Measurements from ENCODE around the gene PILRA.
"Not testable (repeated sequence)": the region's sequence is repeated elsewhere in the genome, so short reads cannot be mapped to it uniquely, and the experiment has no call there.

PILRA gene

GRCh38 chr7:100358027-100358856 lies 15.0 kb upstream of the PILRA start, which contains the start of gene PILRB:
PILRB (plus strand) TSS chr7:100358117; CDS start chr7:100358303, 186 bp downstream.
- DNase-seq: no peak

DNA sequence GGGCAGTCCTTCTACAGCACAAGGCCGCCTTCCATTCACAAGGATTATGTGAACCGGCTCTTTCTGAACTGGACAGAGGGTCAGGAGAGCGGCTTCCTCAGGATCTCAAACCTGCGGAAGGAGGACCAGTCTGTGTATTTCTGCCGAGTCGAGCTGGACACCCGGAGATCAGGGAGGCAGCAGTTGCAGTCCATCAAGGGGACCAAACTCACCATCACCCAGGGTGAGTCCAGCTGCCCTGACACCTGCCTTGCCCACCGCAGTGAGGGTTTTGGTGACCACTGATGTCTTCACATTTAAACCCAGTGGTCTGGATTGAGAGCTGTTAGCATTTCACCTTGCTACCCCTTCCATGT lies 14.5 kb upstream of the PILRA start:
- no peak for DNase-seq

- DNase-seq: no peak
These were observed 13.0 kb upstream of the PILRA start for GRCh38 chr7:100360135-100360854.

DNA sequence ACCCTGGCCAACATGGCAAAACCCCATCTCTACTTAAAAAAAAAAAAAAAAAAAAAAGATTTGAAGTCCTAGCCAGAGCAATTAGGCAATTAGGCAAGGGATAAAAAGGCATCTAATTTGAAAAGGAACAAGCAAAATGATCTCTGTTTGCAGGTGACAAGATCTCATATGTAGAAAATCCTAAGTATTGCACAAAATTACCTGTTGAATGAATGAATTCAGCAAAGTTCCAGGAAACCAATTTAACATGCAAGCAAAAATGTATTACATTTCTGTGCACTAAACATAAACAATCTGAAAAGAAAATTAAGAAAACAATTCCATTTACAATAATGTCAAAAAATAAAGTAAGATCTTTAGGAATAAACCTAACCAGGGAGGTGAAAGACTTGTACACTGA lies 10.2 kb upstream of the PILRA start:
- DNase-seq: no peak

DNA sequence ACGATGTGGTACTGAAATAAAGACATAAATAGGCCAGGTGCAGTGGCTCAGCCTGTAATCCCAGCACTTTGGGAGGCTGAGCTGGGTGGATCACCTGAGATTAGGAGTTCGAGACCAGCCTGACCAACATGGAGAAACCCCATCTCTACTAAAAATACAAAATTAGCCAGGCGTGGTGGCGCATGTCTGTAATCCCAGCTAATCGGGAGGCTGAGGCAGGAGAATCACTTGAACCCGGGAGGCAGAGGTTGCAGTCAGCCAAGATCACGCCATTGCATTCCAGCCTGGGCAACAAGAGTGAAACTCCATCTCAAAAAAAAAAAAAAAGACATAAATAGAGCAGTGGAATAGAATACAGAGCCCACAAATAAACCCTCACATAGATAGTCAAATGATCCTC lies 9.5 kb upstream of the PILRA start:
- DNase-seq: not testable (repeated sequence)

DNA sequence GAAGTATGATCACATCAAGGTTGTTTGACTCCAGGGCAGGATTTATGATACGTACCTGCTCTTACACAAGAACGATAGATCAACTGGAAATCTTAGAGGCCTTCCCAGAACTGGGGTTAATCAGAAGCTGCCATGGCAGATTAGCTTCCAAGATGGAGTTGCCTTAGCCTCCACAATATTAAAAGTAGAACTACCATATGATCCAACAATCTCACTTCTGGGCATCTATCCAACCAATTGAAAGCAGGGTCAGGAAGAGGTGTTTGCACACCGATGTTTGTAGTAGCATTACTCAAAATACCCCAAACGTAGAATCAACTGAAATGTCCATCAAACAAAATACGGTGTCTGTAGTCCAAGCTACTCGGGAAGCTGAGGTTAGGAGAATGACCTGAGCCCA lies 8.8 kb upstream of the PILRA start:
- no peak for DNase-seq

DNA sequence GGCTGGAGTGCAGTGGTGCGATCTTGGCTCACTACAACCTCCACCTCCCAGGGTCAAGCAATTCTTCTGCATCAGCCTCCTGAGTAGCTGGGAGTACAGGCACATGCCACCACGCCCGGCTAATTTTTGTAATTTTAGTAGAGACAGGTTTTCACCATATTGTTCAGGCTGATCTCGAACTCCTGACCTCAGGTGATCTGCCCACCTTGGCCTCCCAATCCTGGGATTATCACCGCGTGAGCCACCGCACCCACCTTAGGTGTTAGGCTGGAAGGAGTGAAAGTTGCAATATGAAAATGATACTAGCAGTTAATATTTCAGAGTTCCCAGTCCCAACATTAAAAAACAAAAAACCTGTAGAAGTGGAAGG lies 7.3 kb upstream of the PILRA start:
- not testable (repeated sequence) for DNase-seq

DNA sequence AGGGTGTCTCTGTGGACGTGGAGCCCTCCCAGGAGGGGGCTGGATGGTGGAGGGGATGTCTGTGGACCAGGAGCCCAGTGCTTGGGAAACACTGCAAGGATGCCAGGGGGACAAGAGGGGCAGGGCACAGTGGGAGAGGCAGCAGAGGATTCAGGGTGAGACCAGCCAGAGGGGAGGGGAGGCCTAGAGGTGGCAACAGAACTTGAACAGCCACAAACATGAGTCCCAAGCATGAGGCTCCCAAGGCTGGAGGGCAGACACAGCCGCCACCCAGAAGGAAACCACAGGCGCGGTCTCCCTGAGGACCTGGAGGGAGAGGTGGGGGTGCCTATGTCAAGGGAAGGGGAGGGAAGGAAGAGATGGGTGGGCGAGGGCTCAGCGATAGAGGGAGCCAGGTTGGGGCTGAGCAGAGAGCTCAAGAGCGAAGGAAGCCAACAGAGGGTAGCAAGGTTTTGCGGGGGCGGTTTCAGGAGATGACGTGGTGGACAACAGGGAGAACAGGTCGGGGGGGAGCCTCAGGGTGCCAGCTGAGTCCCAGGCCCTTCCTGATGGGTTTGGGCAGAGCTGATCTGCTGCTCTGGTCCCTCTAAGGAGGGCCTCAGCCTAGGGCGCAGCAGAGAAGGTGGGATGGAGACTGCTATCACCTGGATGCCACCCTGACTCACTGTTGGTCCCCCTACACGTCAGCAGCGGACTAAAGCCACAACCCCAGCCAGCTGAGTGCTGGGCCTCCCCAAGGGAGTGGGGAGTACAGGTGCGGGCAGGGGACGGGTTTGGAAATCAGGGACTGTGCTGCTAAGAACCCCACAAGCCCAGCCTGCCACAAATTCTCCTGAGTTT lies 6.7 kb upstream of the PILRA start:
- DNase-seq: no peak

DNA sequence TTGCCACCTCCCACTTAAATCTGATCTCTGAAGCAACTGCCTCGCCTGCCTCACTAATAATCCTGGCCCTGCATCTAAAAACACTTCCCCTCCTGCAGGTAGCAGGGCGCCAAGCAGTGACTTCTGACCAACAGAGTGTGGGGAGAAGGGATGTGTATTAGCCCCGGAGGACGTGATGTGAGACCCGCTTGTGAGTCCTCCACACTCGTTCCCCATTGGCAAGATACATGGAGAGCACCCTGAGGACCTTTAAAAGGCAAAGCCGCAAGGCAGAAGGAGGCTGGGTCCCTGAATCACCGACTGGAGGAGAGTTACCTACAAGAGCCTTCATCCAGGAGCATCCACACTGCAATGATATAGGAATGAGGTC lies 6.1 kb upstream of the PILRA start:
- no peak for DNase-seq

DNA sequence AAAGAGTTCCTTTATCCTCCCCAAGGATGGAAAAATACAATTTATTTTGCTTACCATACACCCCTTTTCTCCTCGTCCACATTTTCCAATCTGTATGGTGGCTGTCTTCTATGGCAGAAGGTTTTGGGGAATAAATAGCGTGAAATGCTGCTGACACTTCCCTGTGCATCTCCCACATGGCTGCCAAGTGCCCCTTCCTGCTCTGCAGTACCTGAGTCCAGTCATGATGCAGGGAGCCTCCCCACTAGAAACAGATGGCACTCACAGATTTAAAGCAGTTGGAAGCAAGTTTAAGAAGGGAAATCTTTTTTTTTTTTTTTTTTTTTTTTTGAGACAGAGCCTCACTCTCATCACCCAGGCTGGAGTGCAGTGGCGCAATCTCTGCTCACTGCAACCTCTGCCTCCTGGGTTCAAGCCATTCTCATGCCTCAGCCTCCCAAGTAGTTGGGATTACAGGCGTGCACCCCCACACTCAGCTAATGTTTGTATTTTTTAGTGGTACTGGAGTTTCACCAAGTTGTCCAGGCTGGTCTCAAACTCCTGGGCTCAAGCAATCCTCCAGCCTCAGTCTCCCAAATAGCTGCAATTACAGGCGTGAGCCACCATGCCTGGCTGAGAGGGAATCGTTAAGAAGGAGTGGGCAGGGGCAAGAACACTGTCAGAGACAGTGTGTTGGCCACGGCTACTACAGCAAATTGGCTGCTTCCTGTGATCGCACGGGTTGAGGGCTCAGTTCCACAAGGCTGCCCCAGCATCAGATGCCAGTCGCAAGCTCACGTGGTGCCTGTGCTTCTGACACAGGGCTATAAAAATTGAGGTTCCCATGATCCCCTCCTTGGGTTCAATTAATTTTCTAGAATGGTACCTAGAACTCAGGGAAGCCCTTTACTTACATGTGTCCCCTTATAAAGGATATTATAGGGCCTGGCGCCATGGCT lies 5.3 kb upstream of the PILRA start:
- DNase-seq: no peak

- no peak for DNase-seq
These were observed 4.2 kb upstream of the PILRA start for GRCh38 chr7:100369105-100369504.

DNA sequence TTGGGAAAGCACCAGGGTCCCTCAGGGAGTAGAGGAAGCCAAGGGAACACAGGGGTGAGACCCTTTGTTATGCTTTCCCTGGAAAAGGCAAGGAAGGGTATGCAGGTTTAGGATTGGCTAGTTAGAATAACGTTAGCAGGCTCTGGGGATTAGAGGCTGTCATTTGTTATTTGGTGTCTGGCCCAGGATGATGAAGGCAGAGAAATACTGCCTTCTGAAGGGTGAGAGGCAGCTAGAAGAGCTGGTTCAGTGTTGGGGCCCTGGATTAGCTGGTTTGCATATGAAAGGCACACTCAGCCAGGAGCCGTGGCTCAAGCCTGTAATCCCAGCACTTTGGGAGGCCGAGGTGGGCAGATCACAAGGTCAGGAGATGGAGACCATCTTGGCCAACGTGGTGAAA lies 3.0 kb upstream of the PILRA start:
- DNase-seq: no peak

DNA sequence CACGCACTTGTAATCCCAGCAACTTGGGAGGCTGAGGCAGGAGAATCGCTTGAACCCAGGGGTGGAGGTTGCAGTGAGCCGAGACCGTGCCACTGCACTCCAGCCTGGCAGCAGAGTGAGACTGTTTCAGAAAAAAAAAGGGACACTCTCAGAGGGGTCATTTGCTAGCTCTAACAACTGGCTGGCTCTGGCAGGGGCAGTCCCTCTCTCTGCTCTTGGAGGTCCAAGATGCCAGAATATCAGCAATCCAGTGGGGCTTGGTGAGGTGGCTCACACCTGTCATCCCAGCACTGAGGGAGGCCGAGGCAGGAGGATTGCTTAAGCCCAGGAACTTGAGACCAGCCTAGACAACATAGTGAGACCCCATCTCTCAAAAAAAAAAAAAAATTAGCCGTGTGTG lies 2.5 kb upstream of the PILRA start:
- DNase-seq: no peak

DNA sequence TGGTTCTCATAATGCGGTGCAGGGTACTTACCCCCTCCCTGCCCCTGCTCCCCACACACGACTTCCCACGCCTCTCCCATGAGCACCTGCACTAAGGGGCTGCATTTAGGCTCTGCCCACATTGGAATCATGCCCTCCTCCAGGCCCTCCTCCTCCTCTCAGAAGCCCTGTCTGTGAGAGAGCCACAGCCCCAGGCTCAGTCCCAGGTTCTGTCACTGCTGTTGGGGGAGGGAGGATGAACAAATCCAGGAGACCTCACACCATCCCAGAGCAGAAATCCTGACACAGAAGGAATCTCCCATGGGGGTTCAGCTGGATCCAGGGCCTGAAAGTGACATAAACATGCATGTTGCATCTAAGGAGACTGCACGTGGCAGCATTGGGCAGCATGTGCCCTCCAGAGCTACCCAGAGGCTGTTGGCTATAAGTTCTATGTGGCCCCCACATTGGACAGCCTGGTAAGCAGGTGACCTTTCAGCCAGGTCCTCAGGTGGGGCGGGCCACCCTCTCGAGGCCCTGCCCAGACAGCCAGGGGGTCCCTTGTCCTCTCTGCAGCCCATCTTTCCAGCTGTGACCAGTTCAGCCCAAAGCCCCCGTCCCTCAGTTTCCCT lies 1.6 kb upstream of the PILRA start:
- DNase-seq: no peak

DNA sequence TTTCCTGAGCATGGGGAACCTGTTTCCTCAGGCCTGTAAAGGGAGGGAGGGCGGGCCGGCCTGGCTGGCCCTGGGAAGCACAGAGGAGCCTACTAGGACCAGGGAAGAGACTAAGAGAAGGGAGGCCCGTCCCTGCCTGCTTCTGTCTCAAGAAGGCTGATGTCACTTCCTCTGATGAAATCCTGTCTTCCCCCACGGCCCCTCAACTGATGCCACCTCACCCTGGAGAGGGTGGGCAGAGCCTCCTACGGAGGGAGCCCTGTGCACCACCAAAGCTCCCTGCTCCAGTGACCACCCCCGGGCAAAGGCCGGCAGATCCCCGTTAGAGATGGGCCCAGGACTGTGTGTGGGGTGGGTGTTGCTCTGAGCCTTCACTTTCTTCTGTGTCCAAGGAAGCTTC lies 1.0 kb upstream of the PILRA start:
- no peak for DNase-seq

DNA sequence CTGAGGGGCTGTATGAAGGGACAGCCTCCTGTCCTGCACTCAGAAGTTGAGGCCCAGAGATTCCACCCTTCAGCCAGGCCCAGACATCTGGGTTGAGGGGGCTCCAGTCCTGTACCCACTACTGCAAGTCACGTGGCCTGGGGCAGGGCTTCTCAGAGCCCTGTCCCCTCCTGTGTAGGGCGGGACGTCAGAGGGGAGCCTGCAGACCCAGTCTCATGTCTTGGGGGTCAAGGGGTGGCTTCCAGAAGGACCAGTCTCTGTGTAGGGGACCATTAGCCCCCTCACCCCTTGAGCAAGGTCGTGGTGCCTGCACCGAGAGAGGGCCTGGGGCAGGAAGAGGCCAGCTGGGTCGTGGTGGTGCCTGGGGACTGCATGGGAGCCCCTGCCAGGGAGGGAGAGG lies 593 bp upstream of the PILRA start:
- no peak for DNase-seq

DNA sequence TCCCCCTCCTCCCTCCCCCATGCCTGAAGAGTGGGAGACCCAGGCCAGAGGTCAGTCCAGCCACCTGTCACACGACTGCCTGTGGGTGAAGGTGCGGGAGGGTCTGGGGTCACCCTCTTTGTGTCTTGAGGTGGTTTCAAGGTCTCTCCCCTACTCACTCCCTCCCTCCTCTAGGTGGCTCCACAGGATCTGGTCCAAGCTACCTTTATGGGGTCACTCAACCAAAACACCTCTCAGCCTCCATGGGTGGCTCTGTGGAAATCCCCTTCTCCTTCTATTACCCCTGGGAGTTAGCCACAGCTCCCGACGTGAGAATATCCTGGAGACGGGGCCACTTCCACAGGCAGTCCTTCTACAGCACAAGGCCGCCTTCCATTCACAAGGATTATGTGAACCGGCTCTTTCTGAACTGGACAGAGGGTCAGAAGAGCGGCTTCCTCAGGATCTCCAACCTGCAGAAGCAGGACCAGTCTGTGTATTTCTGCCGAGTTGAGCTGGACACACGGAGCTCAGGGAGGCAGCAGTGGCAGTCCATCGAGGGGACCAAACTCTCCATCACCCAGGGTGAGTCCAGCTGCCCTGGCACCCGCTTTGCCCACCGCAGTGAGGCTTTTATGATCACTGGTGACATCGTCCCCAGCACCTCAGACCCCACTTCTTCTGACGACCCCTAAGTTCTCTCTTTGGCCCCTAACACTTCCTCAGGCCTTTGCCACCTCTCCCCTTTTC lies 747 bp downstream of the PILRA start:
- DNase-seq: not testable (repeated sequence)

- no peak for DNase-seq
These were observed 1.3 kb downstream of the PILRA start for GRCh38 chr7:100374601-100375000.

DNA sequence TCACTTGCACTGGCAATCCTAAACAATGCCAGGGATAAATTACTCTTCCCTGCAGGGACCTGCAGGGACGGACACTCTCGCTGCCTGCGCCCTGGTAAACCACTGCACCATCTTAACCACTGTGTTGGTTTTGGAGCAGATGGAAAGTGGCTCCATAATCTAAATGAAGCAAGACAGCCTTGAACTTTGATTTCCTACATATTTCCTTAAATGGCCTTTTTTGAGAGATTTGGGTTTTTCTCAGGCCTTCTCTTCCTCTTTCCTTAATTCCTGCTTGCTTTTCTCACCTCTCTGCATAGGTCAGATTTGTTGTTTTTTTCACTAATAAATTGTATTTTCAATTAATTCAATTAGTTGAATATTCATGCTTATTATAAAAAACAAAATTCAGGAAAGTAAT lies 2.8 kb downstream of the PILRA start:
- DNase-seq: no peak

GRCh38 chr7:100378114-100378755 lies 4.9 kb downstream of the PILRA start:
- DNase-seq: no peak

DNA sequence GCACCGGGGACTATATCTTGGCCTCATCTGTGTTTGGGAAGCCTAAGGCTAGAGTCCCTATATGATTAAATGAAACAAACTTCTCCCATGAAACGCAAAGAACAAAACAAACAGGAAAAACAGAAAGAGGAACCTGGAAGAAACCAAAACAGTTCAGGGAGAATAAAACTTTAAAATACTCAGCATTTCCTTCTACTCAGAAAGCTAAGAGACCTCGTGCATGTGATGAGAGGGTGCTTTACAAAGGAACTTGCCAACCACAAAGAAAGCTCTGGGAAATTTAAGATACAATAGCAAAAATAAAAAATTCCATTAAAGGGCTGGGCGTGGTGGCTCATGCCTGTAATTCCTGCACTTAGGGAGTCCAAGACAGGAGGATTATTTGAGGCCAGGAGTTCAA lies 6.9 kb downstream of the PILRA start:
- DNase-seq: no peak

Measured in stimulated activated CD4-positive, alpha-beta T cell treated with anti-CD3 and anti-CD28 coated beads, Interleukin-1b, Interleukin-23, amount 100 ng/mL, for 48 hours (primary cell).